SU-DHL-6 (cell line): ENCODE results near the gene PEAK3.

ENCODE experiments used
- H2AFZ ChIP-seq: fragments of 200-600 bp; sonication (generic); 2 replicates; pipeline ENCODE4 v1.6.1; 2014; ENCODE audit warnings: low read depth, mild to moderate bottlenecking, moderate library complexity, mixed read lengths, antibody characterized with exemption, low read length; ENCODE audit not compliant: severe bottlenecking
- H3F3A ChIP-seq: fragments of 200-600 bp; shearing (Covaris generic); 2 replicates; pipeline ENCODE4 v1.6.0; 2016; ENCODE audit warnings: antibody characterized with exemption, mild to moderate bottlenecking; ENCODE audit not compliant: insufficient read depth
- H3K27ac ChIP-seq: fragments of 200-600 bp; sonication (generic); 2 replicates; pipeline ENCODE4 v1.5.1; 2016; ENCODE audit warnings: low read depth, mild to moderate bottlenecking, low read length, moderate library complexity, mixed read lengths
- H3K27me3 ChIP-seq: fragments of 200-600 bp; sonication (generic), shearing (Covaris generic); 2 replicates; pipeline ENCODE4 v1.6.0; 2014; ENCODE audit warnings: mild to moderate bottlenecking, low read length
- H3K36me3 ChIP-seq: fragments of 200-600 bp; sonication (generic); 2 replicates; pipeline ENCODE4 v1.6.1; 2014; ENCODE audit warnings: mild to moderate bottlenecking, low read length, mixed read lengths
- H3K4me2 ChIP-seq: fragments of 300-600, 200-600 bp; shearing (Covaris generic), sonication (generic); 2 replicates; pipeline ENCODE4 v1.6.0; 2014; ENCODE audit warnings: low read length, low read depth, mild to moderate bottlenecking; ENCODE audit not compliant: poor library complexity, severe bottlenecking
- H3K4me3 ChIP-seq: fragments of 200-600 bp; sonication (generic); 2 replicates; pipeline ENCODE4 v1.5.1; 2014; ENCODE audit warnings: antibody characterized with exemption, low read length, mild to moderate bottlenecking, mixed read lengths; ENCODE audit not compliant: insufficient read depth, poor library complexity, severe bottlenecking
- H3K79me2 ChIP-seq: fragments of 200-600 bp; sonication (generic); 2 replicates; pipeline ENCODE4 v1.6.1; 2014; ENCODE audit warnings: mild to moderate bottlenecking, low read length, moderate library complexity; ENCODE audit not compliant: insufficient read depth
- H3K9ac ChIP-seq: fragments of 200-600 bp; sonication (generic); 2 replicates; pipeline ENCODE4 v1.7.0; 2014; ENCODE audit warnings: mild to moderate bottlenecking, low read length
- H3K9me2 ChIP-seq: fragments of 200-600 bp; sonication (generic); replicated peaks from 2 replicates; pipeline ENCODE4 v1.6.1; 2014; ENCODE audit warnings: low read length; ENCODE audit not compliant: insufficient read depth
- H3K9me3 ChIP-seq: fragments of 200-600 bp; sonication (generic); 2 replicates; pipeline ENCODE4 v1.6.1; 2014; ENCODE audit warnings: low read length, mixed read lengths; ENCODE audit not compliant: insufficient read depth
- H4K20me1 ChIP-seq: fragments of 200-600 bp; sonication (generic); 2 replicates; pipeline ENCODE4 v1.6.1; 2014; ENCODE audit warnings: low read depth, mild to moderate bottlenecking, antibody characterized with exemption, low read length, moderate library complexity, mixed read lengths
- CTCF ChIP-seq: fragments of 200-600 bp; sonication (generic); IDR thresholded peaks from one replicate; pipeline ENCODE4 v1.5.1; 2017; ENCODE audit warnings: antibody characterized with exemption, mild to moderate bottlenecking, low read length, moderate library complexity; ENCODE audit not compliant: insufficient read depth, poor library complexity, severe bottlenecking
- EZH2phosphoT487 ChIP-seq: fragments of 200-600 bp; sonication (generic), shearing (Covaris generic); conservative IDR thresholded peaks from 2 replicates; pipeline ENCODE4 v1.6.1; 2018; ENCODE audit warnings: mild to moderate bottlenecking, antibody characterized with exemption, low read length, moderate library complexity, mixed read lengths

PEAK3 gene

GRCh38 chr19:2294687-2295335, 12.8 kb upstream of the PEAK3 start:
- H3K27ac ChIP-seq, result no peak overlapping the region
- H3F3A ChIP-seq, result no peaks in the 10 kb centered on the region
- H2AFZ ChIP-seq, result no peak overlapping the region
- no peaks in the 10 kb centered on the region for H4K20me1 ChIP-seq
- no peaks in the 10 kb centered on the region for H3K9me3 ChIP-seq
- no peaks in the 10 kb centered on the region for H3K36me3 ChIP-seq
- no peak overlapping the region for H3K4me2 ChIP-seq
- H3K4me3 ChIP-seq, result no peak overlapping the region
- no peaks in the 10 kb centered on the region for H3K27me3 ChIP-seq
- H3K9me2 ChIP-seq, result no peaks in the 10 kb centered on the region
- H3K79me2 ChIP-seq, result no peaks in the 10 kb centered on the region
- TF ChIP-seq CTCF (no peak), EZH2phosphoT487 (no peak)
- H3K9ac ChIP-seq, result no peak overlapping the region

GRCh38 chr19:2291185-2291751, 9.3 kb upstream of the PEAK3 start:
- no peak overlapping the region for H2AFZ ChIP-seq
- H3K27ac ChIP-seq, result no peak overlapping the region
- H3K4me3 ChIP-seq, result no peak overlapping the region
- no peaks in the 10 kb centered on the region for H3K9me3 ChIP-seq
- 0 out of 2 replicates have a peak, but pooled peaks cover 3% of the 10 kb centered on the region for H3F3A ChIP-seq
- H3K36me3 ChIP-seq, result no peaks in the 10 kb centered on the region
- H3K4me2 ChIP-seq, result peak overlapping the region; percentile 68
- H3K9me2 ChIP-seq, result no peaks in the 10 kb centered on the region
- H3K27me3 ChIP-seq, result no peaks in the 10 kb centered on the region
- H4K20me1 ChIP-seq, result no peaks in the 10 kb centered on the region
- H3K79me2 ChIP-seq, result no peaks in the 10 kb centered on the region
- H3K9ac ChIP-seq, result no peak overlapping the region
- TF ChIP-seq EZH2phosphoT487 (no peak), CTCF (no peak)

- H3K9me3 ChIP-seq, result no peaks in the 10 kb centered on the region
- peak overlapping the region; percentile 51 for H3K9ac ChIP-seq
- H3K27ac ChIP-seq, result peak overlapping the region; percentile 75
- no peaks in the 10 kb centered on the region for H3K9me2 ChIP-seq
- no peaks in the 10 kb centered on the region for H3K79me2 ChIP-seq
- H4K20me1 ChIP-seq, result no peaks in the 10 kb centered on the region
- TF ChIP-seq EZH2phosphoT487, result no peak
- no peak for TF ChIP-seq CTCF
- H3K4me3 ChIP-seq, result peak overlapping the region; percentile 52
- H2AFZ ChIP-seq, result peak overlapping the region; percentile 12
- H3K27me3 ChIP-seq, result no peaks in the 10 kb centered on the region
- 0 out of 2 replicates have a peak, but pooled peaks cover 3% of the 10 kb centered on the region for H3F3A ChIP-seq
- peak overlapping the region; percentile 68 for H3K4me2 ChIP-seq
- H3K36me3 ChIP-seq, result no peaks in the 10 kb centered on the region
Observed at GRCh38 chr19:2290441-2291184, 8.6 kb upstream of the PEAK3 start.
